ENCODE measurements around the gene DLGAP4.

DNA sequence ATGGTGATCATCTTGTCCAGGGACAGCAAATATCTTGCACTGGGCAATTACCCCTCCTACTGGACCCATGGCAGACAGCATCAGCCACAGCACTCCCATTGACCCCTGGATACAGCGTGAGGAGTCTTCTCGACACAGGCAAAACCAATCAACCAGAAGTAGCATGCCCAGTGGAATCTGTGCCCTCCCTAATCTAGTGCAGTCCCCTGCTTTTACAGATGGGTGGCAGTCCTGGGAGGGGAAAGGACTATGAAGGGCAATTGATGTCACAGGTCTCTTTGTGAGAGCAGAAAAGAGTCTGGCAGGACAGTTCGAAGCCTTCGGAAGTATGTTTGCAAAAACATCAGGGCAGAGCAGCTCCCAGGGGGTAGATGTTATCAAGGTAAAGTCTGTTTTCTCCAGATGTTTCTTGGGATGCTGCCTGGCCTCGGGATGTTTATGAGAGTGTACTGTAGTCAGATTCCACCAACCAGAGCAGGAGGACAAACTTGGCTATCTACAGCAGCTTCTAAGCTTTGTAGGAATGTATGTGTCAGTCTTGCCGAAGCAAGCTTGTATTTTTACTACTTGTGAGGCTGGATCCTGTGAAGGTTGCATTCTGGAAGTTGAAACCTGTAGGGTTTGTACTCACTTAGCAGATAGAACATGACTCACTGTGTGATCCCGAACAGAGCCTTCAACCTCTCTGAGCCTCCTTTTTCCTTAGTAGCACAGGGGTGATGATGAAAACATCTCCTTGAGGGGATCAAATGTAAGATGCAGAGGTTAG is 172.2 kb downstream of the DLGAP4 start:
- TF ChIP-seq, protein P1, sequence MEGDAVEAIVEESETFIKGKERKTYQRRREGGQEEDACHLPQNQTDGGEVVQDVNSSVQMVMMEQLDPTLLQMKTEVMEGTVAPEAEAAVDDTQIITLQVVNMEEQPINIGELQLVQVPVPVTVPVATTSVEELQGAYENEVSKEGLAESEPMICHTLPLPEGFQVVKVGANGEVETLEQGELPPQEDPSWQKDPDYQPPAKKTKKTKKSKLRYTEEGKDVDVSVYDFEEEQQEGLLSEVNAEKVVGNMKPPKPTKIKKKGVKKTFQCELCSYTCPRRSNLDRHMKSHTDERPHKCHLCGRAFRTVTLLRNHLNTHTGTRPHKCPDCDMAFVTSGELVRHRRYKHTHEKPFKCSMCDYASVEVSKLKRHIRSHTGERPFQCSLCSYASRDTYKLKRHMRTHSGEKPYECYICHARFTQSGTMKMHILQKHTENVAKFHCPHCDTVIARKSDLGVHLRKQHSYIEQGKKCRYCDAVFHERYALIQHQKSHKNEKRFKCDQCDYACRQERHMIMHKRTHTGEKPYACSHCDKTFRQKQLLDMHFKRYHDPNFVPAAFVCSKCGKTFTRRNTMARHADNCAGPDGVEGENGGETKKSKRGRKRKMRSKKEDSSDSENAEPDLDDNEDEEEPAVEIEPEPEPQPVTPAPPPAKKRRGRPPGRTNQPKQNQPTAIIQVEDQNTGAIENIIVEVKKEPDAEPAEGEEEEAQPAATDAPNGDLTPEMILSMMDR (optimal IDR thresholded peaks at IDR 0.05 in 1 of 3, IDR thresholded peaks at IDR 0.05 in 1 of 3, conservative IDR thresholded peaks at IDR 0.05 in 1 of 3; ENCODE audit: extremely low read depth in 1 of 3, insufficient read depth in 2 of 3, low read length in 3 of 3), result no peak
- no peak for TF ChIP-seq EZH2 (IDR thresholded peaks at IDR 0.05; ENCODE audit: low read length)
